Spleen (tissue), 11 donors: ENCODE data around the gene VAMP8. TPM values are rescaled to one million over a fixed set of nuclear protein-coding genes. Genes with fewer than 3 reads are reported as not detected.
"Not testable (repeated sequence)": the region's sequence is repeated elsewhere in the genome, so short reads cannot be mapped to it uniquely, and the experiment has no call there.

ENCODE experiments used
- DNase-seq: peaks from one replicate; pipeline ENCODE4 v3.0.0-alpha.2; 2020
- H3K27ac ChIP-seq, 8 donors: fragments of 200-600 bp; sonication (generic) in 7 of 8; 1 replicate in 4 of 8; 2 replicates in 4 of 8; pipeline versions ENCODE4 v1.5.0 to v1.8.0; 2016 to 2021; ENCODE audit warnings: inconsistent platforms in 4 of 8, mild to moderate bottlenecking in 4 of 8, moderate library complexity in 1 of 8
- H3K27me3 ChIP-seq, 7 donors: fragments of 200-600 bp; sonication (generic) in 6 of 7; replicated peaks in 1 of 7; 1 replicate in 4 of 7; 2 replicates in 3 of 7; pipeline versions ENCODE4 v1.5.0 to v1.8.0; 2016 to 2021; ENCODE audit warnings: inconsistent platforms in 3 of 7, mild to moderate bottlenecking in 1 of 7
- H3K36me3 ChIP-seq, 6 donors: fragments of 200-600 bp; sonication (generic) in 5 of 6; 1 replicate in 4 of 6; 2 replicates in 2 of 6; pipeline versions ENCODE4 v1.5.0 to v1.8.0; 2016 to 2021; ENCODE audit warnings: inconsistent platforms in 2 of 6
- H3K4me1 ChIP-seq, 6 donors: fragments of 200-600 bp; sonication (generic) in 5 of 6; 1 replicate in 3 of 6; 2 replicates in 3 of 6; pipeline versions ENCODE4 v1.5.0 to v1.8.0; 2016 to 2021; ENCODE audit warnings: inconsistent platforms in 3 of 6
- H3K4me3 ChIP-seq, 8 donors: fragments of 200-600 bp; sonication (generic) in 7 of 8; 1 replicate in 4 of 8; 2 replicates in 4 of 8; pipeline versions ENCODE4 v1.5.0 to v1.8.0; 2016 to 2021; ENCODE audit warnings: inconsistent platforms in 4 of 8, mild to moderate bottlenecking in 4 of 8, moderate library complexity in 2 of 8
- H3K9me3 ChIP-seq, 8 donors: fragments of 200-600 bp; sonication (generic) in 7 of 8; 1 replicate in 4 of 8; 2 replicates in 4 of 8; pipeline versions ENCODE4 v1.5.0 to v1.8.0; 2016 to 2021; ENCODE audit warnings: inconsistent platforms in 4 of 8
- CTCF ChIP-seq, 11 experiments: fragments of 200-600 bp in 7 of 11; fragments of 450-650 bp in 4 of 11; sonication (generic) in 4 of 11; IDR thresholded peaks in 8 of 11; conservative IDR thresholded peaks in 3 of 11; 1 replicate in 7 of 11; 2 replicates in 4 of 11; pipeline versions ENCODE4 v1.4.0 to v1.8.0; 2016 to 2021; ENCODE audit warnings: antibody characterized with exemption in 11 of 11, inconsistent platforms in 4 of 11, mild to moderate bottlenecking in 1 of 11
- POLR2A ChIP-seq, 3 donors: fragments of 450-650 bp; IDR thresholded peaks; one replicate each; pipeline ENCODE4 v1.5.1; 2017; ENCODE audit warnings: antibody characterized with exemption in 3 of 3, mild to moderate bottlenecking in 1 of 3
- POLR2AphosphoS5 ChIP-seq, 3 donors: sonication (generic); formaldehyde crosslinking; IDR thresholded peaks; one replicate each; pipeline ENCODE4 v1.5.1; 2017; ENCODE audit warnings: antibody characterized with exemption in 3 of 3
- WGBS, 5 donors: extraction: QIAGEN DNeasy Blood & Tissue Kit in 3 of 5; methylation state at CpG; one replicate each; pipeline versions ENCODE4 v1.1.5 to v1.1.7; 2013 to 2018; 5-methylcytosine and 5-hydroxymethylcytosine counted together
- intact Hi-C: fragments of 100-400 bp; cut with DNase I; formaldehyde crosslinking; loops from one replicate; pipeline ENCODE4 v1.15.0; 2023; ENCODE audit warnings: low total_unique reads
- polyA plus RNA-seq, 3 donors: library from polyadenylated mRNA; stranded (reverse); fragments of 200-250 nt; gene quantifications; one replicate each; pipeline ENCODE4 v1.2.1, GENCODE V29; 2013
- total RNA-seq, 7 donors: library from RNA; depleted of rRNA in 3 of 7; stranded (reverse); fragments of >200 nt in 3 of 7; fragmentation: NEBNext Ultra II Directional in 4 of 7; extraction: Animal tissue kit (Norgen Biotek cat#: 25700) in 4 of 7; gene quantifications; one replicate each; pipeline versions ENCODE4 v1.1.0 to v1.2.1, GENCODE V29; 2016 to 2021
- donor health status: healthy with polysubstance abuse.
- donor health status: DM: no; HTN: no; CAD: no; lungs with moderate emphysema.
- donor health status: DM: no; HTN: no; CAD: no.
- donor health status: Bipolar disorder and iron deficiency.
- donor health status: healthy.
- donor health status: DM: no; HTN: no; CAD: no.
- donor health status: DM: yes; HTN: yes; CAD: no.

The VAMP8 gene
- total and polyA plus RNA-seq, 10 donors = 119 to 401 (median 152) TPM

DNA sequence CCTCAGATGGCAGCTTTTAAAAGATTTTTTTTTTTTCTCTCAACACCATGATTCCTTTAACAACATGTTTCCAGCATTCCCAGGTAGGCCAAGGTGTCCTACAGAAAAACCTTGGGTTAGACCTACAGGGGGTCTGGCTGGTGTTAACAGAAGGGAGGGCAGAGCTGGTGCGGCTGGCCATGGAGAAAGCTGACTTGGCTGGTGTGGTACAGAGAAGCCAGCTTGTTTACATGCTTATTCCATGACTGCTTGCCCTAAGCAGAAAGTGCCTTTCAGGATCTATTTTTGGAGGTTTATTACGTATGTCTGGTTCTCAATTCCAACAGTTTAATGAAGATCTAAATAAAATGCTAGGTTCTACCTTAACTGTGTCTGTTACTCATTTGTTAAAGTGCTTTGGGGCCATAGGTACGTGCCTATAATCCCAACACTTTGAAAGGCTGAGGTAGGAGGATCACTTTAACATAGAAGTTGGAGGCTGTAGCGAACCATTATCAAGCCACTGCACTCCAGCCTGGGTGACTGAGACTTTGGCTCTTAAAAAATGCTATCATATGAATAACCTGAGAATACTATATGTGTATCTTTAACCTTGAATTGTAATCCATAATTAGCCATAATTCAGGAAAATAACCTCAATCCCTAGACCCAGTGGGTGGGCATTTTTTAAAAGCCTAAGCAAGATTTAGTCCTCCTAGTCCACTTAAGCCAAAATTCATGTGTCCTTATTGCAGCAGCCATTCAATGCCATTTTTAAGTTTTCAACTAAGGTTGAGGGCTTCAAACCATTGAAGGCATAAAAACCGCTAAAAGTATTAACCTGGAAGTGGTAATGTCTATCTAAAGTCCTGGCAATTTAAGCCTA lies 32.2 kb upstream of the VAMP8 start:
- TF ChIP-seq POLR2AphosphoS5 (IDR thresholded peaks at IDR 0.05) = peak in 1 of 3 donors; percentile 49
- H3K27me3 ChIP-seq, H3K9me3 ChIP-seq, H3K4me3 ChIP-seq, intact Hi-C loops, H3K27ac ChIP-seq: not testable (repeated sequence)
- peak; percentile 25 for DNase-seq
- WGBS, 5 donors = 85 to 92% (median 89%) methylated on average over 4 to 5 of the region's 5 CpGs
- Histone ChIP-seq H3K36me3 (peaks cover 3 to 95% (median 62%) of the 10 kb centered on the region in 6 donors), H3K4me1 (peaks cover 13 to 43% (median 27%) of the 10 kb centered on the region in 6 donors)

GRCh38 chr2:85545780-85546240 lies 31.6 kb upstream of the VAMP8 start:
- TF ChIP-seq POLR2A (IDR thresholded peaks at IDR 0.05) = no peak
- TF ChIP-seq CTCF (IDR thresholded peaks at IDR 0.05 in 8 of 11, conservative IDR thresholded peaks at IDR 0.05 in 3 of 11) = no peak
- peak in 1 of 3 donors; percentile 24 for TF ChIP-seq POLR2AphosphoS5 (IDR thresholded peaks at IDR 0.05)
- no peak for DNase-seq
- WGBS, 5 donors = 76 to 93% (median 88%) methylated on average over 5 of the region's 5 CpGs
- H3K9me3 ChIP-seq = no peaks in the 10 kb centered on the region
- no peak overlapping the region for H3K27ac ChIP-seq
- no peak overlapping the region for H3K4me3 ChIP-seq
- peaks cover 3 to 100% (median 69%) of the 10 kb centered on the region in 6 donors for H3K36me3 ChIP-seq
- intact Hi-C loops = no loop called here
- no peaks in the 10 kb centered on the region for H3K27me3 ChIP-seq
- peaks cover 8 to 43% (median 24%) of the 10 kb centered on the region in 6 donors for H3K4me1 ChIP-seq

DNA sequence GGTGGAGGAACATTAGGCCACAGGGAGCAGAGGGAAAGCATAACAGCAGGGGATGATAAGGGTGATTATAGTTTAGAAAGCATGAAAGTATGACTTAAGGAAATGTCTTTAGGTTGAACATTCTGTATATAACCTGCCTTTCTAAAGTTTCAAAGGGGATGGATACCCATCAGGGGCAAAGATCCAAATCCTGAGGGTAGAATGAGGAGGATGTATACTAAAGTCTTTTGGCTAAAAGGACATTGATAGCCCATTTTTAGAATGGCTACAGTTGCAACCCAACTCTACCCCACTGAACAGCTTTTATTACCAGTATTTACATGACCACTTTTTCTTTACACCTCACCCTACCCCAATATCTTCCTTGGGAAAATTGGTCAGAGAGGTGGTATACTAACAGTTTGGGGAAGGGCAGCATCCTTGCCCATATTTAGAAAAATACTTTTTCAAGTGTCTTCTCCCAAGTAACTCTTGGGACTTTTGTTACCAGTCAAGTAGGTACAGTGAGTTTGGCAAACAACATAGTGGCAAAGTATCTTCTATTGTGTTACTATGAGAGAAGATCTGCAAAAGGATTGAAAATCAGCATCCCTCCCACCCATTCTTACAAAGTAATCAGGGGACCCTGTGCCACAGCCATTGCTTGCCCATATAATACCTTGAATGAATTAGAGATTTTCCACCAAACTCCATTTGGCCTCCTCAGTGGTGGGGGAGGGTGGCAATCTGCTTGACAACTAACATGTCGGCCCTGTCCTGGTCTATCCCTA lies 30.1 kb upstream of the VAMP8 start:
- WGBS, 5 donors = 90 to 97% (median 94%) methylated on average over 1 of the region's 1 CpG
- no peak for DNase-seq
- H3K4me3 ChIP-seq = no peak overlapping the region
- TF ChIP-seq CTCF (IDR thresholded peaks at IDR 0.05 in 8 of 11, conservative IDR thresholded peaks at IDR 0.05 in 3 of 11) (no peak), POLR2AphosphoS5 (IDR thresholded peaks at IDR 0.05) (peak in 1 of 3 donors; percentile 55), POLR2A (IDR thresholded peaks at IDR 0.05) (no peak)
- peaks cover 1 to 43% (median 19%) of the 10 kb centered on the region in 6 donors for H3K4me1 ChIP-seq
- intact Hi-C loops = no loop called here
- no peaks in the 10 kb centered on the region for H3K9me3 ChIP-seq
- H3K36me3 ChIP-seq = peaks cover 3 to 100% (median 67%) of the 10 kb centered on the region in 6 donors
- H3K27me3 ChIP-seq = no peaks in the 10 kb centered on the region
- H3K27ac ChIP-seq = peak overlapping the region in 1 of 8 donors; percentile 36

DNA sequence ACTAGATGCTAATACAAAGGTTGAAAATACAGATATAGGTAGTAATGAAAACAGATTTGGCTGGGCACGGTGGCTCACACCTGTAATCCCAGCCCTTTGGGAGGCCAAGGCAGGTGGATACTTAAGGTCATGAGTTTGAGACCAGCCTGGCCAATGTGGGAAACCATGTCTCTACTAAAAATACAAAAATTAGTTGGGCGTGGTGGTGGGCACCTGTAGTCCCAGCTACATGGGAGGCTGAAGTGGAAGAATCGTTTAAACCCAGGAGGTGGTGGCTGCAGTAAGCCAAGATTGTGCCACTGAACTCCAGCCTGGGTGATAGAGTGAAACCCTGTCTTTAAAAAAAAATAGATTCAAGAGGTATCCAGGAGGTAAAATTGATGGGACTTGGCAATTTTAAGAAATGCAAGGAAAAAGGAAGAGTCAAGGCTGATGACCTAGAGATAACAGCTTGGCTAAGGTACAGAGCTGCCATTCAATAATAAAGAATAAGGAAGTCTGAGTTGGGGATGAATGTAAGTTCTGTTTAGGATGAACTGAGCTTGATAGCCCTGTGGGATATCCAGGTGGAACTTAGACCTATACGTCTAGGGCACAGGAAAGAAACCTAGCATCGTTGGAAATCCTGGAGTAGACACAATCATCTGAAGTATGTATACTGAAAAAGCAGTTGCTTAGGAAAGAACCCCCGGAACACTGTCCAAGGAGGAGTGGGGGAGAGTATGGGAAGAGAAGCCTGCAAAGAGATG lies 29.4 kb upstream of the VAMP8 start:
- no peak overlapping the region for H3K27ac ChIP-seq
- 75 to 85% (median 81%) methylated on average over 6 of the region's 6 CpGs for WGBS, 5 donors
- H3K9me3 ChIP-seq = no peaks in the 10 kb centered on the region
- TF ChIP-seq CTCF (IDR thresholded peaks at IDR 0.05 in 8 of 11, conservative IDR thresholded peaks at IDR 0.05 in 3 of 11) (no peak), POLR2A (IDR thresholded peaks at IDR 0.05) (no peak), POLR2AphosphoS5 (IDR thresholded peaks at IDR 0.05) (peak in 1 of 3 donors; percentile 13)
- intact Hi-C loops = no loop called here
- no peak for DNase-seq
- H3K4me3 ChIP-seq = no peak overlapping the region
- H3K4me1 ChIP-seq = peaks cover 2 to 39% (median 17%) of the 10 kb centered on the region in 6 donors
- peaks cover 0 to 100% (median 67%) of the 10 kb centered on the region in 6 donors for H3K36me3 ChIP-seq
- no peaks in the 10 kb centered on the region for H3K27me3 ChIP-seq
